ENCODE results near the gene CEND1.

CEND1 gene

DNA sequence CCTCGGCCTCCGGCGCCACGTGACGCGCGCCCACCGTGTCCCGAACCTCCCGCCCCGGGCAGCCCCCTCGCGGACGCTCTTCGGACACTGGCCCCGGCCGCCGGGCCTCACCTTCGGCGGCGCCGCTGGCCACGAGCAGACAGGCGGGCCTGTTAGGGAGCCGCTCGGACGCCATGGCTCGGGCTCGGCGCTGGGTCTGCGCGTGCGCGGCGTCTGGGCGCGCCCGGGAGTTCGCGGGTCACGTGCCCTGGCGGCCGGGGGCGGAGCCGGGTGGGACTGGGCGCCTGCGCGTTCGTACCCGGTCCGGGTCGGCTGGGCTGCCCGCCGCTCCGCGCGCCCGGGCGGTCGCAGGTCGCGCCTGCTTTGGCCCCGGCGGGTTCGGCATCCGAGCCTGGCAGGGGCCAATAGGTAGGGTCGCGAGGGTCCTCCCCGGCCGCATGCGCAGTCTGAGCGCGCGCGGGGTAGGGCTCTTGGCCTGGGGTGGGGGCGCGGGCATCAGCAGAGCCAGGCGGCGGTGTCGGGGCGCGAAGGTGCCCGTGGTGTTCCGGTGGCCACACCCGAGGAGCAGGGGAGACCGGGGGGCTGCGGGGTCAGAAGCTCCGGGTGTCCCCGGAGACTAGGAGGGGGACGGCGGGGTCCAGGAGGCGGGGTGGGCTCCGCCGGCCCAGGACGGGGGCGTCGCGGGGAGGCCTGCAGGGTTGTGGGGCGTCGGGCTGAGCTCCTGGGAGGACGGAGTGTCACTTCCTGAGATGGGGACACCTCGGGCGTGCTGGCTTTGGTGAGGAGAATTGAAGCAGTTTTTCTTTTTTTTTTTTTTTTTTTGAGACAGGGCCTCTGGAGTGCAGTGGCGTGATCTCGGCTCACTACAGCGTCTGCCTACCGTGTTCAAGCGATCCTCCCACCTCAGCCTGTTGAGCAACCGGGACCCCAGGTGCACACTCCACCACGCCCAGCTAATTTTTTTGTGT is 12.3 kb downstream of the CEND1 start, which contains the start of gene GATD1:
Gene GATD1, minus strand, starts transcription at position 200 of the 968 bp plus-strand sequence. Its CDS starts 25 bp downstream, at position 175.
- peak; percentile 100 for DNase-seq (ENCODE audit: low spot score)

DNA sequence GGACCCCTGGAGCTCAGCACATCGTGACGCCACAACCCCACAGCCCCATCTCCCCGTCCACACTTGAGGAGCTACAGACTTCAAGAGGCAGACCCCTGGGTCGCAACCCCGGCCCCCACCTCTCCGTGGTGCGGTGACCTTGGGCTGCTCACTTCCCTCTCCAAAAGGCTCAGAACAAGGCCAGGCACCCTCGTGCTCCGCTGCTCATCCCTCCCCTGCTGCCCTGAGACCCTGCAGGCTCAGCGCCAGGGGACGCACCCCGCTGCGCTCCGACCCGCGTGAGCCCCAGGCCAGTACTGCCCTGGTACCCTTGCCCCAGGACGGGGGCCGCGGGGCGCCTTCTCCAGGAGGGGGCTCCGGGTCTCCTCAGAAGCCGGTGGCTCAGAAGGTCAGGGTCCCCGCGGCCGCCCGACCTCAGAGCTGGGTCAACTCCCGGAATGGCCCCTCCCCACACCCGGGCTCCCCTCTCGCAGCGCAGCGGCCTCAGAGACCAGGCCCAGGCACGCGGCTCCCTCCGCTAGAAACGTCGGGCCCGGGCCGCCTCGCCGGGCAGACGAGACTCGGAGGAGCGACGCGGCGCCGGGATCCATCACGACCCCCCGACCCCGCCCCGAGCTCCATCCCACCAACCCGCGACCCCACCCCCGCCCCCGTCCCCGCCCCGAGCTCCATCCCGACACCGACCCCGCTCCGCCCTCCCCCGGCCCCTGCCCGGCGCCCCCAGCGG is 13.2 kb downstream of the CEND1 start:
- DNase-seq (ENCODE audit: low spot score): peak; percentile 72

DNA sequence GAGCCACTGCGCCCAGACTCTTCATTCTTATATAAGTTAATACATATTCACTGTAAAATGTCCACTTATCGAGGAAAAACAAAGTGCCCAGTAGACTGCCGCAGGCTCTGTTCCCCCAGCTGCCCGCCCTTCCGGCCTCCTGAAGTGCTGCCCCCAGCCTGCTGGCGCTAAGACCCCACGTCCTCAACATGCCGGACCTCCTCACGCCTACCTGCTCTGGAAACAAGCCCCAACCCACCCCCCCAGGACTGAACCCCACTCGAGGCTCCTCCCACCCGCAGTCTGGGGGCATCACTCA is 13.7 kb downstream of the CEND1 start:
- no peak for DNase-seq (ENCODE audit: low spot score)

DNA sequence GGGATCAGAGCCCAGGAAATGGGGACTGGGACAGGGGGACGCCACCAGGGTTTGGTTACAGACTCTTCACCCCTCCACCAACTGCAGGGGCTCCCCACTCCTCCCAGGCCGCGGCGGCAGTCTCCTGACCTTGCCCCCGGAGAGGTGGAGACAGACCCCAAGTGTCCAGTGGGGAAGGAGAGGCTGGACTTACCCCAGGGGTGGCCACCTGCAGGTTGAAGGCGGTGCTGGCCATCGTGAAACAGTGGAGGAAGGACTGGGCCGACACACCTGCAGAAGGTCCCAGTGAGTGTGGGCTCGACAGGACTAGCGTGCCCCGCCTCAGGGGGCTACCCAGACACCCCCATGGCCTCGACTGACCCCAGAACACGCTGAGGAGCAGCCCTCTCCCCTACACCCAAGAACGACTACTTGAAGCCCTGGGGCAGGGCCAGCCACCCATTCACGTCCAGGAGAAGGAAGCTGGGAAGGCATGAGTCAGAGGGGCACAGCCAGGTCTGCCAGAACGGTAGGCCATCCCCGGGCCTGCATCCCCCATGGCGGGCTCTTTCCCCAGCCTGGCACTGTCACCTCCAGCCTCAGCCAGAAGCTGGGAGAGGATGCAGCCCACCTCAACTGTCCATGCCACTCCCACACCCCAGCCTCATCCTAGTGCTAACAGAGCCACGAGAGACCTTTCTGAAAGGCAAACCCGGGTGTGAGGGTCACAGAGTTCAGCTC is 14.9 kb downstream of the CEND1 start:
- no peak for DNase-seq (ENCODE audit: low spot score)

DNA sequence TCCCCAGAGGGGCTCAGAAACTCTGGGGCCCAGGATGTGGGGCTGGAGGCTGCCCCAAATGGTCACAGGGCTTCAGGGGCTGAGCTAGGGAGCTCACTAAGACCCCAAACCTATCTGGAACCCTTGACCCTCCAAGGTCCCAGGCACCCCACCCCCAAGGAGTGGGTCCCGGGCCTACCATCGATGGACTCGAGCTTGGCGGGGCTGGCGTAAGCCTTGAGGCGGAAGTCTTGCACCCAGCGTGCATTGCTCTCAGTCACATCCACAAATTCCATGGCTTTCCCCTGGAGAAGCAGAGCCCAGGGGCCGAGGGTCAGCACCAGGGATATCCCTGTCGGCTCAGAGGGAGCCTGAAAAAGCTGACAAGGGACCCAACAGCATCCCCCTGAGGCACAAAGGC is 16.1 kb downstream of the CEND1 start:
- no peak for DNase-seq (ENCODE audit: low spot score)

DNA sequence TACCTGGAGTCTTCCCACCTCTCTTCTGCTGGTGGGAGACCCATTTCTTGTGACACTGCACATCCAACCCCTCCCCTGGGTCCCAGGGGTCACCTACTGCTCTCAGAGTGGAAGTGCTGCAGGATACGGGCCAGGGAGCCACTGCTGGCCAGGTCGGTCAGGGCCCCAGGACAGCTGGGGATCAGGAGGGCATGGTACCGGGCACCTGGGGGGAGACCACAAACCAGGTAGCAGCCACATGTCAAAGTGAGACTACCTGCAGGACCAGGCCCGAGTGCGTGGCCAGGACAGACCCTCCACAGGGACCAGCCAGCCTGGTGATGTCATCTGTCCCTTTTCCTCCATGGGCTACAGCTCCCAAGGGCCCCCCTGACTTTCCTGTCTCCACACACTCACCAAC is 16.5 kb downstream of the CEND1 start:
- no peak for DNase-seq (ENCODE audit: low spot score)

DNA sequence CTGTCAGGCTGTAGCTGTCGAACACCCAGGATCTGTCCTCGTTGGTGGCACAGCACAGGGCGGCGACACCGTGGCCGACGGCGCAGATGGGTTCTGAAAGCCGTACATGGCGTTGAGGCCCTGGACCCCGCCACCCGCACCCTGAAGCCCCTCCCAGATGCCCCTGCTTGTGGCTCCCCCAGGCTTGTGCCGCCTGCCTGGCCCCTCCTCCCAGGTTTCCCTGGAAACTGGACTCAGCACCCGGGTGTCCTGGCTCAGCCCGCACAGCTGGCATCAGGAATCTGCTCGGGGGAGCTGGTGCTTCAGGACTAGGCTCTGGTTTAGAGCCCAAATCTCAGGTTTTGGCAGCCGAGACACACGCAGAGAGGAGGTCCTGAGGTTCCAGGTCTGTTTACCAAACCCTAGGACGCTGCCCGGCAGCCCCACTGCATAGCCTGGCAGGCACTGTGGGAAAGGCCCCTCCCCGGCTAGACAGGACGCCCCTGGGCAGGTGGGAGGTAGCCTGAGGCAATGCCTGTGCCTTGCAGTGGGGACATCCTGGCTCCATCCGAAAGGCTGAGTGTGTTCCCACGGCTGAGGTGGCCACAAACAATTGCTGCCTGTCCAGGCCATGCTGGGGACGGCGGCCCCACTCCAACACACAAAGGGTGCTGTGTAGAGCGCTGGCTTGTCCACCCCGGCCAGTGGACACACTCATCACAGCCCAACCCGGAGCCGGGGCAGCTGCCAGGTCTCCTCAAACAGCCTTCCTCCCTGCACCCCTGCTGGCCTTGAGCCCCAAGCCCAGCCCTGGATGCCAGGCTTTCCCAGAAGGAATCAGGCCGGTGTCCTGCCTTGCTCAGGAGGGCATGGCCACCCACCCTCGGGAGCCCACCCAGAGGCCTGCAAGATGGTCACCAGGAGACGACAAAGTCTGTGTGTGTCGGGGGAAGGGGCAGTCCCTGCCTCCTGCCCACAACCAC is 17.2 kb downstream of the CEND1 start:
- DNase-seq (ENCODE audit: low spot score): no peak

DNA sequence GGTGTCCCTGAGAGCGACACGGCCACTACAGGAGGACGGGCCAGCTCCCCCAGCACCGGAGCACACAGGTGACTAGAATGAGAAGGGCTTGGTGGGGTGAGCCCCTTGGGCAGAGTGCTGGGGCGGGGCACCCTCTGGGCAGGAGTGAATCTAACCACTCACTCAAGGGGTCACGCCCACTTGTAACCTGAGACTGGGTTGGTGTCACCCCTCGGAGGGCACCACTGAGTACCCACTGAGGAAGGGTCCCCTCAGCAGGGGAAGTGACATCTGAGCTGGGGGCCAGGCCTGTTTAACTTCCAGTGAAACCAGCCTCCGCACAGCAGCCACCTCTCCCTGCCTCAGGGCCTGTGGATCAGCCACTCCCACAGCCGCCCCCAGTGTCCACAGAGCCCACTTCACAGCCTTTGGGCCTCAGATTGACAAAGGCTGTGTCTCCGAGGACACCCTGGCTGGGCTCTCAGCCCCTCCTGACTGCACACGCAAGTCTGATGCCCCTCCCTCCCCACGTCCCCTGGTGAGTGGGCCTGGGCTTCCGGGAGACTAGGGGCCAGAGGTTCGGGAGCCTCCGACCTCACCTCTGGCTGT is 18.2 kb downstream of the CEND1 start:
- DNase-seq (ENCODE audit: low spot score): no peak

DNA sequence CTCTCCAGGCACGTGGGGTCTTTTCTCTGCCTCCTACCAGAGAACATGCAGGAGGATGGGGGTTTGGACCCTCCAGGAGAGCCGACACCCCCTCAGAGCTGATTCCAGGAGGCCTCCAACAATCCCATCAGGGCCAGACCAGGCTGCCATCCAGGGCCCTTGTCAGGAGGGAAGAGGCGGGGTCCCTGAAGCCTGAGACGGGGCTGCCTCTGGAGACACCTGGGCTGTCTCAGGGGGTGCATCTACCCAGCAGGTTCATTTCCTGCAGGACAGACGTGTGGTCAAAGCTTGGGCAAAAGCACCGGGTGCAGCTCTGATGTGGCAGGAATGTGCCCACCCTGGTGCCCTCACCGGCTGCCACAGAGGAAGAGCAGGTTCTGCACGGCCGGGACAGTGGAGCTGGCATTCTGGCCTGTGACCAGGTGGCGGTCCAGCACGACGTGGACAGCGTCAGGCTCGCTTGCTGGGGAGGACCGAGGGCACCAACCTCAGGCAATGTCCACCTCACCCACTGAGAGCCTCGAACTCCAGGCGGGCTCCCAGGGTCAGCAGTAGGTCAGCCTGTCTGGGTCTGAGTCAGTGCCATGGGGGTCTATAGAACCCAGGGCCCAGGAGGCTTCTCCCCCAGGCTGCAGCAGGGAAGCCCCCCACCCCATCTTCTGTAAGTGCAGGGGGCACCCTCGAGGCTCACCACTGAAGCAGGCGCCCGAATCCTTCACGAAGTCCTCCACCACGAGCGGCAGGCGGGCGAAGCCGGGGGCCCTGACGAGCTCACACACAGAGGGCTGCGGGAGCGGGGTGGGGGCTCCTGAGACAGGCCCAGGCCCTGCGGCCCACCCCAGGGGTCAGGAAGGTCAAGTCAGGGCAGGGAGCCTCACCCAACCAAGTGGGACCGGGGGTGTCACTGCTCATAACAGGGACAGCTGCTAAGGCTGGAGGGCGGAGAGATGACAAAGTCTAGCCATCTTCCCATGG is 19.0 kb downstream of the CEND1 start:
- no peak for DNase-seq (ENCODE audit: low spot score)

DNA sequence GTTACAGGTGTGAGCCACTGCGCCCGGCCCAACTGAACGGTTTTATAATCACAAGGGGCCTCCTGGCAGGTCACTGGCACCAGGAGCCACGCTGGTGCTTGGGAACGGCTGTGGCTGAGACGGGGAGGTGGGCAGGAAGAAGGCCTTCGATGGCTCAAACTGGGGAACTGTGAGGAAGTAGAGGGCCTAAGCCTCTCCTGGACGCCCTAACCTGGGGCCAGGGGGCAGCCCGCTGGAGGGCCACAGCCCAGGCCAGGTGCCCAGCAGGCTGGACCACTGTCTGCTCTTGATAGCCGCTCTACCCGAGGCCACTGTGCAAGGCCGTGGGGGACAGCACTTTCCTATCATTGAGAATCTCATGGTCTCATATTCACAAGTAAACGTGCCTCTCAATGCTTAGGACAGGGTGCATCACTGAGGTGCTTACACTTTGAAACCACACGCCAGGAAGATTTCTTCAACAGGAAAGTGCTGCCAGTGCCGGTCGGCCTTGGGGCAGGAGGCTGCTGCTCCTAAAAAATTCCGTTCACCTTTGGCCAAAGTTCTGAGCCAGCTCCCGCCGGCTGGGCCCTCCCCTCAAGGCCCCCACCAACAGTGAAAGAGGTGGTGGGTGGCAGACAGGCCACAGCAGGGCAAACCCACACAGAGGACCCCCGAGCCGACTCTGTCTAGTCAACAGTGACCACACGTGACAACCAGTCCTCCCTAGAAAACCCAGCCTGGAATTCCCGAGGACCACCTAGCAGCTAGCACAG is 19.8 kb downstream of the CEND1 start:
- no peak for DNase-seq (ENCODE audit: low spot score)

DNA sequence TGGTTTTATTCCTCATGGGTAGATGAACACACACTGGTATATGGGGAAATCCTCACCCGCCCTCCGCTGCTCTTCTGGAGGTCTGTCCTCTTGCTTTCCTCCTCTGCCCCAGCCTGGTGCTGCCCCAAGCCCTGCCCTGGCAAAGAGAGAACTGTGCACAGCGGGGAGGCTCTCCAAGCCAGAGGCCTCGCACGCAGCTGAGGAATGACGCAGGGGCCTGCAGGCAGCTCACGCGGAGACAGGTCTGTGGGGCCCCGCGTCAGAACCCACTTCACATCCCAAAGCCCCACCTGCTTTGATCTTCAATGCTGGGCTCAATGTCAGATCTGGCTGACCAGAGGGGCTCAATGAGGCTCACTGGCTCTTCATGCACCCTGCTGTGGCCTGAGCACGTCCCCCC is 22.7 kb downstream of the CEND1 start:
- DNase-seq (ENCODE audit: low spot score): no peak

DNA sequence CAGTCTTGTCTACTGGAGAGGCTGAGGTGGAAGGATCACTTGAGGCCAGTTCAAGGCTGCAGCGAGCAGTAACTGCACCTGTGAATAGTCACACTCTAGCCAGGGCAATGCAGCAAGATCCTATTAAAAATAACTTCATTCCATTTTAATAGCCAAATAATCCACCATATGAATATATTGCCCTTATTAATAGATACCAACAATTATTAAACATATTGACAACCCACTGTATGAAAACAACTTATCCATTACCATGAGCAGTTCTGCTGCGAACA is 23.0 kb downstream of the CEND1 start:
- no peak for DNase-seq (ENCODE audit: low spot score)

DNA sequence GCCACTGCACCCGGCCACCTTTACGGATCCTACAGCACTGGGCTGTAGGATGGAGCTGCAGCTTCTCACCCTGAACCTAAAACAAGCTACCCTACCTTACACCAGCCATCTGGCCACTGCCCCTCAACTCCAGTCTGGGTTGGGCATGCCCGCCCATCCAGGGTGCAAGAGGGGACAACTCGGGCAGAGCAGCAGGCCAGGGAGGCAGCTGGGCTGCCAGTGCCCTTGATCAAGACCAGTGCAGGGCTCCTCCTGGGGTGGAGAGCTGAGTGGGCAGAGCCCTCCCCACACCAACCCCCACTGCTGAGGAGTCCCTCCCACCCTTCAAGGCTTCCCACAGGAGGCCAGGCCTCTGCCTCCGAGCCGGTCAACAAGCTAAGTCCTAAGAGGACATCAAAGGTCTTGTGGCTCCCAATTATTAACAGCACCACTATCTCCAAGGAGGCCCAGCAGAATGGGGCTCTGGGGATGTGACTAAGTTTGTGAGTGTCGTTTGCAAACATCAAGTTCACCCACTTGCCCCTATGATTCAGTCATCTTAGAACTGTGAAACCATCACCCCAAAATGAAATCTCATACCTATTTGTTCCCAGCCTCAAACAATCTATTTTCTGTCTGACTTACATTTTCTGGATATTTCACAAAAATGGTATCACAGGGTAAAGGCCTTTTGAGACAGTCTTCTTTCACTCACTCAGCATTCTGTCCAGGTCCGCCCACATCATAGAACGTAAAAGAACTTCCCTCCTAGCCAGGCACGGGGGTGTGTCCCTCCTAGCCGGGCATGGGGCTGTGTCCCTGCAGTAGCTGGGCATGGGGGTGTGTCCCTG is 23.6 kb downstream of the CEND1 start:
- no peak for DNase-seq (ENCODE audit: low spot score)

DNA sequence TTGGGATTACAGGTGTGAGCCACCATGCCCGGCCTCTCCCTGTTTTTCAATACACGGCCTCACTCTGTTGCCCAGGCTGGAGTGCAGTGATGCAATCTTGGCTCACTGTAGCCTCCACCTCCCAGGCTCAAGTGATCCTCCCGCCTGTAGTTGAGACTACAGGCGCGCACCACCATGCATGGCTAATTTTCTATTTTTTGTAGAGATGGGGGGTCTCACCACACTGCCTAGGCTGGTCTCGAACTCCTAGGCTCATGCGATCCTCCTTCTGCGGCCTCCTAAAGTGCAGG is 24.1 kb downstream of the CEND1 start:
- DNase-seq (ENCODE audit: low spot score): no peak

DNA sequence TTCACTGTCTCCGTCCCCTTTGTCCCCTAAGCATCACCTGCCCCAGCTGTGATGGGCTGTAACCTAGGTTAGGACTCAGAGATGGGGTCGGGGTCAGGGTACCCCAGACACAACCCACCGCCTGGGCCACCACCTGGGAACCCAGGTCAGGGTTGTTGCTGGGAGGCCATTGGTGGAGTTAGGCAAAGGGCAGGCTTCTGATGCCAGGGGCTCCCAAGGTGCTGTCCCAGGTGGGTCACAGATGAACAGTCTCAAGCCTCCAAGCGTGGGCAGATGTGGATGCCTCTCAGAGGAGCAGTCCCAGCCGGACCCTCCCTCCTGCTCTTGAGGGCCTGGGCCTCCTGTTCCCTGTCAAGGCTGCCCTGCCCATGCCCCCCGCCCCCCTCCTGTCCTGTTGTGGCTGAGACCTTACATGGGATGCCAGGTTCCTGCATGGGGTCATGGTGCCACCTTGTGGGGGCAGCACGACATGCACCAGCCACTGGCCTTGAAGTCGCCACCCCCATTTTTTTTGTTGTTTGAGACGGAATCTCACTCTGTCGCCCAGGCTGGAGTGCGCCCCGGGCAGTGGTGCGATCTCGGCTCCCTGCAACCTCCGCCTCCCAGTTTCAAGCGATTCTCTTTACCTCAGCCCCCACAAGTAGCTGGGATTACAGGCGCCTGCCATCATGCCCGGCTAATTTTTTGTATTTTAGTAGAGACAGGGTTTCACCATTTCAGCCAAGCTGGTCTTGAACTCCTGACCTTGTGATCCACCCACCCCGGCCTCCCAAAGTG is 24.7 kb downstream of the CEND1 start:
- DNase-seq (ENCODE audit: low spot score): peak; percentile 72

DNA sequence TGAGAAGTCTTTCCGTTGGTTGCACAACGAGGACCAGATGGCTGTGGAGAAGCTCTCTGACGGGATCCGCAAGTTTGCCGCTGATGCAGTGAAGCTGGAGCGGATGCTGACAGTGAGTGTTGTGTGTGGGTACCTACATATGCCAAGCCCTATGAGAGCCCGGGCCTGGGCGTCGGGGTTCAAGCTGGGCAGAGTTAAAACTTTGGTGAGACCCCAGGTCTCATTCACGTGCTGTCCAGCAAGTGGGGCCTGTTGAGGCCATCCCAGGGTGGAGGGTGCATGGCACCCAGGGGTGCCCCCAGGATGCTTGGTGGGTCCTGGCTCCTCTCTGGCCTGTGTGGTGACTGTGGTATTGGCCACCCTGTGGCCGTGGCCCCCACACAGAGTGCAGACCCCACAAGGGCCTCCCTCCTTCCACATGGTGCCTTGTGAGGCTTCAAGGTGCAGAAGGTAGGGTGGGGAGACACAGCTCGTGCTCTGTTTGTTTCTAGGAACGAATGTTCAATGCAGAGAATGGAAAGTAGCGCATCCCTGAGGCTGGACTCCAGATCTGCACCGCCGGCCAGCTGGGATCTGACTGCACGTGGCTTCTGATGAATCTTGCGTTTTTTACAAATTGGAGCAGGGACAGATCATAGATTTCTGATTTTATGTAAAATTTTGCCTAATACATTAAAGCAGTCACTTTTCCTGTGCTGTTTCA is 25.4 kb downstream of the CEND1 start:
- DNase-seq (ENCODE audit: low spot score): no peak

All from AG08396 (cell line).